Epithelial cell of esophagus (primary cell): ENCODE measurements around the gene ENKUR.

Experiments
- DNase-seq: peaks from one replicate; pipeline ENCODE4 v3.0.0; 2010; ENCODE audit warnings: low read depth
- H3K4me3 ChIP-seq: 2 replicates; pipeline ENCODE4 v1.5.1; 2011; ENCODE audit warnings: mild to moderate bottlenecking, low read length, control low read depth
- TF ChIP-seq, protein P1 (sequence below): IDR thresholded peaks from 2 replicates; pipeline ENCODE4 v1.5.1; 2011; ENCODE audit warnings: low read depth, mild to moderate bottlenecking, low read length, control low read depth, inconsistent platforms; ENCODE audit not compliant: insufficient read depth; ENCODE audit errors: missing control alignments

Gene ENKUR

DNA sequence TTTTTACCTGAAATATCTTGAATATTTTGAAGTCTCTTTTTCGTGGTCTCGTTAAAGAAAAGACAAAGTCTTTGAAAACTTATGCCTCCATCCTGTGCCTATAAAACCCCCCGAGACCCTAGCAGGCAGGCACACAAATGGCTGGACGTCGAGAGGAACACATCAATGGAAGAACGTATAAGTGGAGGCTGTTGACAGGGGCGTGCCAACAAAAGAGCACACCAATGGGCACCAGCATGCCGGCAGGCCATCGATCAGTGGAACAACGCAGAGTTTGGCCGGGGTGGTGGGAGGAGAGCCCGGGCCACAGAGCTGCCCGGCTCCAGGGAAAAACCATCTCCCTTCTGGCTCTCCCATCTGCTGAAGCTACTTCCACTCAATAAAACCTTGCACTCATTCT lies 24.7 kb downstream of the ENKUR start:
- no peak overlapping the region for H3K4me3 ChIP-seq
- TF ChIP-seq, protein P1, sequence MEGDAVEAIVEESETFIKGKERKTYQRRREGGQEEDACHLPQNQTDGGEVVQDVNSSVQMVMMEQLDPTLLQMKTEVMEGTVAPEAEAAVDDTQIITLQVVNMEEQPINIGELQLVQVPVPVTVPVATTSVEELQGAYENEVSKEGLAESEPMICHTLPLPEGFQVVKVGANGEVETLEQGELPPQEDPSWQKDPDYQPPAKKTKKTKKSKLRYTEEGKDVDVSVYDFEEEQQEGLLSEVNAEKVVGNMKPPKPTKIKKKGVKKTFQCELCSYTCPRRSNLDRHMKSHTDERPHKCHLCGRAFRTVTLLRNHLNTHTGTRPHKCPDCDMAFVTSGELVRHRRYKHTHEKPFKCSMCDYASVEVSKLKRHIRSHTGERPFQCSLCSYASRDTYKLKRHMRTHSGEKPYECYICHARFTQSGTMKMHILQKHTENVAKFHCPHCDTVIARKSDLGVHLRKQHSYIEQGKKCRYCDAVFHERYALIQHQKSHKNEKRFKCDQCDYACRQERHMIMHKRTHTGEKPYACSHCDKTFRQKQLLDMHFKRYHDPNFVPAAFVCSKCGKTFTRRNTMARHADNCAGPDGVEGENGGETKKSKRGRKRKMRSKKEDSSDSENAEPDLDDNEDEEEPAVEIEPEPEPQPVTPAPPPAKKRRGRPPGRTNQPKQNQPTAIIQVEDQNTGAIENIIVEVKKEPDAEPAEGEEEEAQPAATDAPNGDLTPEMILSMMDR: no peak
- DNase-seq: no peak

- no peak overlapping the region for H3K4me3 ChIP-seq
- TF ChIP-seq, protein P1: no peak
- no peak for DNase-seq
Observed at GRCh38 chr10:24989867-24990266, 26.1 kb downstream of the ENKUR start.

- H3K4me3 ChIP-seq: no peak overlapping the region
- TF ChIP-seq, protein P1: no peak
- no peak for DNase-seq
Observed at GRCh38 chr10:24988831-24989640, 26.9 kb downstream of the ENKUR start.

GRCh38 chr10:24984906-24985305 lies 31.1 kb downstream of the ENKUR start:
- H3K4me3 ChIP-seq: no peak overlapping the region
- no peak for DNase-seq
- TF ChIP-seq, protein P1: no peak

DNA sequence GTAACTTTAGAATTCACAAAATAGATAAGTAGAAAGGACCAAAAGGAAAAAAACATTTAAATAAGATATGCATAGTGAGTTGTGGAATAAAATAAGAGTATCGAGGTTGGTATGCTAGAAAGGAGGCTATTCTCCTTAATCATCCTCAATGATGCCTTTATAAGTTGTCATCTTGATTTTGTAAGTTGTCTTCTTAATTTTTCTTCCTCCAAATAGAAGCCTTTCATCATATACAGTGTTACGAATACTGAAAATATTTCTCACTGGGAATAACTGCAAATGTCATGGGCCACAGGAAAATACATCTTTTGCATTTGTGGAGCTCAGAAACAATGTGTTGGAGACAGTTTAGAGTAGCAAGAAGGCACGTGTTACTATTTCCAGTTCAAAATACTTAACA lies 32.0 kb downstream of the ENKUR start:
- no peak overlapping the region for H3K4me3 ChIP-seq
- TF ChIP-seq, protein P1: no peak
- DNase-seq: no peak

DNA sequence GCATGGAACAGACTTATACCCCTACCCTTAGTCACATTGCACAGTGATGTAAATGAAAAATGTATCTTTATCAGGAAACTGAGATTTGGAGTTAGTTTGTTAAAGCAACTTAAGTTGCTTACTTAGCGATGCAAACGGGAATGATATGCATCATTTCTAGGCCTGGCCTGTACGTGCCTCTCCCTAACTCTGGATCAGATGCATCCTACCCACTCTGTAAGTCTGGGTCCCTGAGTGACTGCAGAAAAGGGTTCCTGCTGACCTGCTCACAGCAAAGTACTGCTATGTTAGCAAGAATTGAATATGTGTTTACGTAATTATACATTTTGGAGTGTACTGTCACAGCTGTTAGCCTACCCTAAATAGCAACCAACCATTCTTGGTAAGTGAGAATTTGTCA lies 32.8 kb downstream of the ENKUR start:
- TF ChIP-seq, protein P1: no peak
- no peak for DNase-seq
- H3K4me3 ChIP-seq: no peak overlapping the region

DNA sequence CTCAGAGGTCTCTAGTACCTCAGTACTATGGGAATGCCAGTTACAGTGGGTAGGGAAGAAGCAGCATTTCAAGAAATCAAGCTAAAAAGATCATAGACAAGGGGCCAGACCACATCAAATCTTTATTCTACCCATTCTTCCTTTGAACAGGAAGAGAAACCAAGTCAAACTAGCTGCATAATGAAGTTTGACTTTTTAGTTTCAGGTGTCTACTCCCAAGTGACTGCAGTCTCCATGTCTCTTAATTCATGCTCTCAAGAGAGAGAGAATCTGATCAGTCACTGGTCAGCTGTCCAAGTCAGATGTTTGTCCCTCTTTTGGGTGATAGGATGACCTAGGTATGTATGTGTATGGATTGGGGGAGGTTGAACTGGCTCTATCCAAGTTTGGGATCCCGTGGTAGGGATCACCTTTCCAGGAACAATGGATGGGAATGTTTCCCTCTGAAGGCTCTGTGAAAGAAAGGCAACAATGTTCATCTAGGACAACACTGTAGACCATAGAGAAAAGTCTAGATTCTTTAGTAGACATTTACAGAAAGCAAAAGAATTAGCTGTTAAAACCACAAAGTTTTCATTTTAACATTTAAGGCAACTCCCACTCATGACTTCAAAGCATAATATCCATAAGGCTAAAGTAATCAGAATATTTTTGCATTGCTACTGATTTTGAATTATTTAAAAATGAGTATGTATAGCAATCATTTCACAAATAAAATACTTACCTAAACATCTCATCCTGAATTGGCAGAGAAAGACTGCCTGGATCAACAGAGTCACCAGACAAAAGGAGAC lies 33.4 kb downstream of the ENKUR start:
- TF ChIP-seq, protein P1: no peak
- H3K4me3 ChIP-seq: no peak overlapping the region
- DNase-seq: no peak
